GM13976 (cell line): Measurements from ENCODE around the gene PHACTR1.

Experiments
- DNase-seq: peaks from one replicate; pipeline ENCODE4 v3.0.0; 2012; ENCODE audit warnings: low spot score
- in situ Hi-C: fragments of 300-500 bp; cut with MboI; formaldehyde crosslinking; loops from one replicate; pipeline ENCODE4 v1.12.0; 2022; ENCODE audit warnings: low sequenced_read_pairs, mixed read lengths, inconsistent platforms; ENCODE audit not compliant: unreplicated experiment
- TF ChIP-seq, protein P1 (sequence below): IDR thresholded peaks from 2 replicates; pipeline ENCODE4 v1.5.1; 2012; ENCODE audit warnings: borderline replicate concordance, mild to moderate bottlenecking; ENCODE audit not compliant: insufficient read depth; ENCODE audit errors: extremely low read depth, missing control alignments, control extremely low read depth

PHACTR1 gene

DNA sequence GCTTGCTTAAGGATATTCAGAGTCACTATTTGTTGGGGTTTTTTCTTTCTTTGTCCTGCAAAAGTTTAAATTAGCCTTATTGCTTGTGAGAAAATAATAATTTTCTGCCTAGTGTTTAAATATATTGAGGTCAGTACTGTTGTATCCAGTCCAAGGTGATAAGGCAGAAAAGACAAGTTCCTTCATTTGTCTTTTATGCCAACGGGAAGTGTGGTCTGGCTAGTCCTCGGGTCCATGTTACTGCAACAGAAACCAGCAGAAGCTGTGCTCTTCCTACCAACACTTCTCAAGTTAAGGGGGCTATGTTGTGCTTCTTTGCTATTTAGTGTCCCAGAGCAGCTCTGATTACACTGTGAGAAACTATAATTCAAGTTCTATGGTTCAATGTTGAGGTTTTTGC is 310.6 kb downstream of the PHACTR1 start:
- in situ Hi-C loops: no loop called here
- no peak for DNase-seq

GRCh38 chr6:13030396-13030795 is 313.8 kb downstream of the PHACTR1 start:
- TF ChIP-seq, protein P1, sequence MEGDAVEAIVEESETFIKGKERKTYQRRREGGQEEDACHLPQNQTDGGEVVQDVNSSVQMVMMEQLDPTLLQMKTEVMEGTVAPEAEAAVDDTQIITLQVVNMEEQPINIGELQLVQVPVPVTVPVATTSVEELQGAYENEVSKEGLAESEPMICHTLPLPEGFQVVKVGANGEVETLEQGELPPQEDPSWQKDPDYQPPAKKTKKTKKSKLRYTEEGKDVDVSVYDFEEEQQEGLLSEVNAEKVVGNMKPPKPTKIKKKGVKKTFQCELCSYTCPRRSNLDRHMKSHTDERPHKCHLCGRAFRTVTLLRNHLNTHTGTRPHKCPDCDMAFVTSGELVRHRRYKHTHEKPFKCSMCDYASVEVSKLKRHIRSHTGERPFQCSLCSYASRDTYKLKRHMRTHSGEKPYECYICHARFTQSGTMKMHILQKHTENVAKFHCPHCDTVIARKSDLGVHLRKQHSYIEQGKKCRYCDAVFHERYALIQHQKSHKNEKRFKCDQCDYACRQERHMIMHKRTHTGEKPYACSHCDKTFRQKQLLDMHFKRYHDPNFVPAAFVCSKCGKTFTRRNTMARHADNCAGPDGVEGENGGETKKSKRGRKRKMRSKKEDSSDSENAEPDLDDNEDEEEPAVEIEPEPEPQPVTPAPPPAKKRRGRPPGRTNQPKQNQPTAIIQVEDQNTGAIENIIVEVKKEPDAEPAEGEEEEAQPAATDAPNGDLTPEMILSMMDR: no peak
- no peak for DNase-seq
- in situ Hi-C loops: no loop called here

More for the DNA sequence above, 310.6 kb downstream of the PHACTR1 start:
- TF ChIP-seq, protein P1: no peak

DNA sequence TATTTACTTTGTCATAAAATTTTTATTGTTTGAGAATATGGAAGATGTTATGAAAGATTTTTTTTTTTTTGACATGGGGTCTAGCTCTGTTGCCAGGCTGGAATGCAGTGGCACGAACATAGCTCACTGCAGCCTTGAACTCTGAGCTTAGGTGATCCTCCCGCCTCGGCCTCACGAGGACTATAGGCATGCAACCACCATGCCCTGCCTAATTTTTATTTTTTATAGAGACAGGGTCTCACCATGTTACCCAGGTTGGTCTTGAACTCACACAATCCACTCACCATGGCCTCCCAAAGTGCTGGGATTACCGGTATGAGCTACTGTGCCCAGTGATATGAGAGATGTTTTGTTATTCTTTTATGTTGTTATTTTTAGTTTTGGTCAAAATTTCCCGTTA is 316.0 kb downstream of the PHACTR1 start:
- in situ Hi-C loops: no loop called here
- no peak for DNase-seq
- TF ChIP-seq, protein P1: no peak

DNA sequence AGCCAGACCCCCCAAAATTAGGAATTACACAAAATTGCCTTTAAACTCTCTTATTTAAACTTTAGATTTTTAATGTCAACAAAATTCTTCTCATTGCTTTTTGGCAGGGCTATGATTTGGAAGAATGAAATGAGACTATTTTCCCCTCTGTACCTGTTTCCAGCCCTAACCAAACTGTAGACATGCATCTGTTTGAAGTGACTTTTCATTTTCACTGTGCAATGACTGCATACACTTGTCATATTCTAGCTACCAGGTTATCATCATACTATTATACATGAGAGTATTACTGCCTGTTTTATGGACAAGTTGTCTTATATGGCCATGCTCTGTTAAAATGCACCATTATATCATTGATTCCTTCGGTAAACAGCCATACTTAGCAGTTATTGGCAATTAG is 316.6 kb downstream of the PHACTR1 start:
- no peak for DNase-seq
- TF ChIP-seq, protein P1: no peak
- in situ Hi-C loops: no loop called here

- in situ Hi-C loops: no loop called here
- DNase-seq: no peak
- TF ChIP-seq, protein P1: no peak
Observed at GRCh38 chr6:13034316-13034715, 317.7 kb downstream of the PHACTR1 start.

DNA sequence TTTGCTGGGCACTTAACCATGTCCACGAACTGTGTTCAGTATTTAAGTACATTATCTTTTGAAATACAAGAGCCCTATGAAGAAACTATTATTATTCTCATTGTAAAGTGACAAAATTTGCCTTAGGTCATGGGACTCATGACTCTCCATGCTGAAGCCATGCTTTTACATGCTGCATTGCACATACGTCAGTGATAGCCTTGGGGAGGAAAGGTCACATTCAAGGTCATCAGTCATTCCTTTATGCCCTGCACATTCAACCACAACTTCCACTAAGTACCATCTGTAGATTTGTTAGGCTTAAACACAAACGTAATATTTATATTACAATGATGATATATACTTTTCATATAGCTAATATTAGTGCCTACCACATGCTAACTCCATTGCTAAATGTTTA is 319.0 kb downstream of the PHACTR1 start:
- in situ Hi-C loops: no loop called here
- DNase-seq: no peak
- TF ChIP-seq, protein P1: no peak

DNA sequence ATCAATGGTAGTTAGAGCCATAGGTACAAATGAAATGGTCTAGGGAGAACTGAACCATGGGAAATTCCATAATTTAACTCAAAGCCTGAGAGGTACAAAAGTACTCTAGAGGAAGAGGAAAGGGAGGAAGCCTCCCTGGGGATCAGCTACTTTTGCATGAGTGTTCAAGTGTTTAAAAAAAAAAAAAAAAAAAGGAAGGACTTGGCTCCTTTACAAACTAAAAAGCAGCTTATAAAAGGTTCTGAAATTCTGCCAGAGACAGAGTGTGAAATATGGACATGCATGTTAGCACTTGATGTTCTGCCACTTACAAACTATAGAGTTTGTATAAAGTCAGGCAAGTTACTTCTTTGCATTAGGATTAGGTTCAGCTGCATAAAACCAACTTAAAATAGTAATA is 321.7 kb downstream of the PHACTR1 start:
- no peak for DNase-seq
- in situ Hi-C loops: no loop called here
- TF ChIP-seq, protein P1: no peak
